SKM-1 (cell line): Measurements from ENCODE around the gene AGBL4.
"Not testable (repeated sequence)": the region's sequence is repeated elsewhere in the genome, so short reads cannot be mapped to it uniquely, and the experiment has no call there.

Source experiments
- DNase-seq: peaks from one replicate; lab custom pipeline; 2025; ENCODE audit not compliant: unreplicated experiment; lab: John Stamatoyannopoulos, UW

Gene AGBL4

GRCh38 chr1:49050041-49050440 is 973.7 kb downstream of the AGBL4 start:
- no peak for DNase-seq

DNA sequence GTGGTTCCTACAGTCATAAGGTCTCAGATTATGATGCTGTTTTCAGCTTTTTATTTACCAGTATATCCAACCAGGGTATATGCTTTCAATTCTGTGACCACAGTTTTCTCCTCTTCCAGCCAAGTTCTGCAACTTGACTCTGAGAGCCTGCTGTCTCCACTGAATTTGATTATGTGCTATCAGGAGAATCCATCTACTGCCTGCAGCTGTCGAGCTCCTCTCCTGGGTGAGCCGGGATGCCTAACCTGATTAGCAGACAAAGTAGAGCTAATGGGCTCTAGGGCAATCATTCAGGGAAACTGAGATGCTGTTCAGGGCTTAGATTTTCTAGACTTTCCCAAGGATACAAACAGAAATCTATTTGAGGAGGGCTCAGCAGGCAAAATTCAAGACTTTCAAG is 975.6 kb downstream of the AGBL4 start:
- no peak for DNase-seq

- DNase-seq = no peak
These were observed 977.4 kb downstream of the AGBL4 start for GRCh38 chr1:49046305-49046704.

GRCh38 chr1:49045371-49045770 is 978.4 kb downstream of the AGBL4 start:
- no peak for DNase-seq

DNA sequence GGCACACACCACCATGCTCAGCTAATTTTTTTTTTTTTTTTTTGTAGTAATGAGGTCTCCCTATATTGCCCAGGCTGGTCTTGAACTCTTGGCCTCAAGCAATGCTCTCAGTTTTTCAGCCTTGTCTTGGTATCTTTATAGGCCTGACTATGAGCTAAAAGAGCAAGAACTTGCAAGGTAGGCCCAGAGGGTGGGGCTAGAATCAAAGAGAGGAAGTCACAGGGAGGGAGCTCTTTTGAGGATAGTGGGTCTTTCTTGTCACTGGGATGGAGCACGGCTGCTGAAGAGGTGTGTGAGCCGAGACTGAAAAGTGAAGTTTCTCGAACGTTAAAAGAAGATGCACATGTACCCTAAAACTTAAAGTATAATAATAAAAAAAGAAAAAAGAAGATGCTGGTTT is 987.1 kb downstream of the AGBL4 start:
- DNase-seq = no peak

- DNase-seq = no peak
These were observed 995.4 kb downstream of the AGBL4 start for GRCh38 chr1:49028396-49028795.

GRCh38 chr1:49026230-49026811 is 997.4 kb downstream of the AGBL4 start:
- DNase-seq = no peak

- no peak for DNase-seq
These were observed 1007.5 kb downstream of the AGBL4 start for GRCh38 chr1:49016030-49016977.

GRCh38 chr1:49013079-49013478 is 1010.7 kb downstream of the AGBL4 start:
- DNase-seq = no peak

GRCh38 chr1:49002981-49003380 is 1020.8 kb downstream of the AGBL4 start:
- not testable (repeated sequence) for DNase-seq

- no peak for DNase-seq
These were observed 1024.4 kb downstream of the AGBL4 start for GRCh38 chr1:48999321-48999720.

DNA sequence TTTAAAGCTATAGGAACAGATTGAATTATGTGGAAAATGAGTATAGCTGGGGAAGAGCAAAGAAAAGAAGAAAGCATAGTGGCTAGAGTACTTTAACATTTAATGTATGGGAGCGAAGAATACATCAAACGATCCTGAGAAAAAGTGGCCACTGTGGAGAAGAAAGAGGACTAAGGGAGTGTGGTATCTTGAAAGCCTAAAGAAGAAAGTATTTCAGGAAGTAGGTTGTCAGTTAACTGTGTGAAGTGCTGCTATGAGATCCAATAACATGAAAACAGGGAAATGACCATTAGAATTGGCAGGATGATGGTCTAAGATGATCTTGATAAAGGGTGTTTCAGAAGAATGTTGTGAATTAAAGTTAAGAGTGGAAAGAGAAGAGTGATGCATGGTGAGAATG is 1027.4 kb downstream of the AGBL4 start:
- no peak for DNase-seq

DNA sequence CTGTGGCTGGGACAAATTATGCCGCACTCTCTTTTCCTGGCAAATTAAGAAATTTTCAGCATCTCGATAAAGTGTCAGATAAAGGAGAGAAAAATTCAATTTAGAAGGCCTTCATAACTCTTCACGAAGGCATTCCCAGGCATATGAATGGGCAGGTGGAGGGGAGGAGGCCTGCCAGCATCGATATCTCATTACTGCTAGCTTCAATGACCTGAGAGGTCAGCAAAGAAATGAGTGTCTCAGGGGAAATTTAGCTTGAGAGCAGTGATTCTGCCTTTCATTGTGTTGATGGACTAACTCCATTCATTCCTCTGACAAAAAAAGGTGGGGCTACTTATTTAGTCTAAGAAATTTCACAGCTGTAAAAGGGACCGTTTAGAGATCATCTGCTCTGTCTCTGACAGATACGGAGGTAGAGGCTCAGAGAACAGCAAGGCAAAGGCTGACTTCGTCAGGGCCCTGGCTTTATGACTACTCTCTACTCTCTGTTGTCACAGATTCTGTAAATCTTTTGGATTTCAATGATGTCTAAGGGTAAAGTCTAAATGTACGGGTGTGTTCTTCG is 1035.0 kb downstream of the AGBL4 start:
- DNase-seq = no peak

GRCh38 chr1:48979940-48980339 is 1043.8 kb downstream of the AGBL4 start:
- DNase-seq = no peak

DNA sequence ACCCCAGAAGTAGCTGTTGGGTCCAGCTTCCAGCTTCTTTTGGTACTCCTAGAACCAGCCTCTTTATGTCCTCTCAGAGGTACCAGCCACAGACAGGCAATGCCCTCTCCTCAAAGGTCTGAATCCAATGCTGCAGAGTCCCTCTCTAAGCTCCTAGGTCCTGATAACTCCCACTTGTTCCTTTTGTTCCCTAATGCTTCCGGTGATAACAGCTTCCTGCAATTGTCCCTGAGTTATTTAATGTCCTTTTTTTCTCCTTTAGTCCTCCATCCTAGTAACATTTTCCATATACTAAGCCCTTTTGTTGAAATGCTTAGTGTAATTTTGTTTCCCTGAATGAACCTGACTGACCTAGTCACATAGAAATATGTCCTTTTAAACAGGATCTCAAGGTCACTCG is 1045.3 kb downstream of the AGBL4 start:
- no peak for DNase-seq

DNA sequence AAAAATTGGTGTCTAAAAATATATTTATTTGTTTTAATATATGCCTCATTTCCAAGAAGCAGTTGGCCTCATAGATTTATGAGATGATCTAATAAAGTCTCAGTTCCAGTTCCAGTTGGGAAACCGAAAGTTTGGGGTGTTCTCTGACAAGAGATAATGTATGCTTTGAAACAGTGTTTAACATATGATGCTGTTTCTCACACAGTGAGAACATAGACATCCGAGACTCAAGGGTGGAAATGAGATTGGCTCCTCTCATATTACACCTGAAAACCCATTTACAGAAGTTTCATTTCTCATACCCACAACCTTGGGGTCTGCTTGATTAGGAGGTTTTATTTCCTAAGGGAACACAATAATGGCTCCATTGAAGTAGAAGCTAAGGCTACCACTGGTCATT is 1046.5 kb downstream of the AGBL4 start:
- no peak for DNase-seq

DNA sequence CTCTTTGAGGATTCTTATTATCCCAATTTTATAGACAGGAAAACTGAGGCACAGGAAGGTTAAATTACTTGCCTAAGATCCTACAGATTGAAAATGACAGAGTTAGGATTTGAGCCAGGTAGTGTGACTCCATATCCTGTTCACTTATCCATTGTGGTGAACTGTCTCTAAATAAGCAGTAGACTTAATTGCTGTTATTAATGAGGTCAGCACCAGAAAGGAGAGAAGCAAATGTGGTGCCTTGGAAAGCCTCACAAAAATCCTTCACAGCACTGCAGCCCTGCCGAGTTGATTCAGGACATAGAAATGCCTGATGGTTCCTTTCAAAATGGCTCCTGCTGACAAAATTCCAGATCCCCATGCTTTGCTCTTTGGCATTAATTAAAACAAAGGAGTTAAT is 1053.8 kb downstream of the AGBL4 start:
- DNase-seq = no peak

- DNase-seq = no peak
These were observed 1056.4 kb downstream of the AGBL4 start for GRCh38 chr1:48967318-48967717.

- DNase-seq = no peak
These were observed 1057.2 kb downstream of the AGBL4 start for GRCh38 chr1:48966583-48966982.

DNA sequence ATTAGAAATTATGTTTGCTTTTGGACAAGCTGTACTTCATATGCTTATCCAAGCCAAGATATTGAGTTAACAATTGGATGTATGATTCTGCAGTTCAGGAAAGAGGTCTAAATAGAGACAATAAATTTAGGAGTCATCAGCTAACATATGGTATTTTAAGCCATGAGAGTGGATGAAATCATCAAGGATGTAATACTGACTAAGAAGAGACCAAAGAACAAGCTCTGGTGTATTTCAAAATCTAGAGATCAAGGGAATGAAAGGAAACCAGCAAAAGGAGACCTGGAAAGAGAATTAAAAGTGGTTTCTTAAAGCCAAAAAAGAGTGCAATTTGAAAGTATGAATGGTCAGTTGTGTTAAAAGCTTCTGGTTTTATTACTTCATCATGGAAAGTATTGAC is 1063.4 kb downstream of the AGBL4 start:
- DNase-seq = no peak

DNA sequence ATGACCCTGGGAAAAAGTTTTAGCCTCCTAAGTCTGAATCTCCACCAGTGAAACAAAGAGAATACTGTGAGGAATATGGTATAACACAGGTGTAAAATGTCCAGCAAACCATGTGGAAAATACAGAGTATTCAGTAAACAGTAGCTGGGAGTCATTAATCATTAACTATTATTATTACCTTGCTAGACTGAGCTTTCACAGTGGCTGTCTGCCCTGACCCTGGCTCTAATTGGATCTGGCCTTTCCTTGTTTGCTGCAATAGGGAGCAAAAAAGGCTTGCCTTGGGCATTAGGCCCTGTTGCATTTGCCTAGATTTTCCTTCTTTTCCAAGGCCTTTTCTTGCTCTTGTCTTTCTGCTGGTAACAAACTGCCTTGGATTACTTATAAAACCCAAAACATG is 1068.0 kb downstream of the AGBL4 start:
- DNase-seq = no peak

- no peak for DNase-seq
These were observed 1070.1 kb downstream of the AGBL4 start for GRCh38 chr1:48953617-48954016.
